ENCODE results near the gene ZMIZ1.

ZMIZ1 gene

DNA sequence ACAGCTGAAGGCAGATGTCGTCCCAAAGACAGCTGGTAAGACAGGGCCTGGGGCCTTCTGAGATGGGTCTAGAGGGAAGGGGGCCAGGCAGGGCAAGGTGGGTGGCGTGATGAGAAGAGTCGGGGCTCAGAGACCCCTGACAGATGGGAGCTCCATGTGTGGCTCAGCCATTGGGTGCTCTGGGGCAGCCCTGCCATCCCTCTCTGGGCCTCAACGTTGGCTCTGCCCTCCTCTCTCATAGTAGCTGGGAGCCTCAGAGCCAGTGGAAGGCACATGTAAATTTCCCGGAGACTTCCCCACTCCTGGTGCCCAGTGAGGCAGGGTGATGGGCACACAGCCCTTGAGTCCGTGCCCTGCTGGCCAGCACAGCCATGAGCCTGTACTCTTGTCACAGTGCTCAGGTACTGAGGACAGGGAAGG lies 280.3 kb downstream of the ZMIZ1 start:
- no peak for DNase-seq

DNA sequence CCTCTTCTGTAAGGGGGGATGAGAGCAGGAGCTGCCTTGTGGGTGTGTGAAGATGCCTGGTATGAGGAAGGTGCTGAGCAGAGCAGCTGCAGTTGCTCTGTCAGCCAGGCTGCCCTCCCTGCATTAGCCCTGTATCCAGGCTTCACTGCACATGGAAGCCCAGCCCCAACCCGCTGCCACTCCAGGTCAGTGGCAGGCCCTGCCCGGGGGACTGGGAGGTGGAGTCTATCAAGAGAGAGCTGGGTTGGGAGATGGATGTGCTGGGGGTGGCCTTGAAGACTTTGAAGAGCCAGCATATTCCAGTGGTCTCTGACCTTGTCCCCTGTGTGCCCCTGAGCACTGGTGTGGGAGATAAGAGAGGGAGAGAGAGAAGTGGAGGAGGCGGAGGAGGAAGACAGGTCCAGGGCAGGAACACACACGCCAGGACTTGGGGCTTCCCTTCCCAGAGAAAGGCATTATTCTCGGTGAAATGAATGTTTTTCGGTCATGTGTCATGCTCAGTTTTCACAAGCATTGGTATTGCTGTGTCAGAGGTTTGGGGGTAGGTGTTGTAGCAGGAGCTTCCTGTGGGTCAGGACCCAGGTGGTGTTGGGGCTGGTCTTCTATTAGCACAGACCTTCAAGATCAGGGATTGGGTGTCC lies 281.1 kb downstream of the ZMIZ1 start:
- no peak for DNase-seq

DNA sequence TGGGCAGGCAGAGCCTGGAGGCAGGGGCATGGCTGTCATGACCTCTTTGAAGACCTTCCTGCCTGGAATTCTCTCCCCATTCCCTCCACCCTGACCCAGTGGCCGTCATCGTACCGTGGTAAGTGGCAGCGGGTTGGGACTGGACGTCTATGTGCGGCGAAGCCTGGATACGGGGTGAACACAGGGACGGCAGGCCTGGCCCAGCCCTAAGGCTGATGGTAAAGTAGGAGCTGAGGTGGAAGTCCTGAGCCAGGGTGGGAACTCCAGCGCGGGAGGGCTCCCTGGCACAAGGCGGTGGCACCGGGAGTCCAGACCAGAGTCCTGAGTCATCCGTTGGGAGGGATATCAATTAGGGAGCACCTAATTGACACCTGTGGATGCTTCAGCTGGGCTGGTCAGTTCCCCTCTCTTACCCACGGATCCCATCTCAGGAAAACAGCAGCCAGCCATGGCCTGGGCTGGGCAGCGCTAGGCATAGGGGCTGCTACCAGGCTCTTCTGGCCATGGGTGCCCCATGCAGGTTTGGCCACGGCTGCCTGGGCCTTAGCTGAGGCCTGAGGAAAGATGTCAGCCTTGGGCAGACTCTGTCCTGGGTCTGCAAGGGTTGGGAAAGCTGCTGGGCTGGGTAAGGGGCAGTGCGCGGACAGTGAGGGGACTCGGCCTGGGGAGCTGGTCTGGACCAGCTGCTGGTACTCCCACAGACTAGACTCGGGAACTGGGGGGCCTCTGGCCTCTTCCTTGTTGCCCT lies 281.8 kb downstream of the ZMIZ1 start:
- DNase-seq = no peak

DNA sequence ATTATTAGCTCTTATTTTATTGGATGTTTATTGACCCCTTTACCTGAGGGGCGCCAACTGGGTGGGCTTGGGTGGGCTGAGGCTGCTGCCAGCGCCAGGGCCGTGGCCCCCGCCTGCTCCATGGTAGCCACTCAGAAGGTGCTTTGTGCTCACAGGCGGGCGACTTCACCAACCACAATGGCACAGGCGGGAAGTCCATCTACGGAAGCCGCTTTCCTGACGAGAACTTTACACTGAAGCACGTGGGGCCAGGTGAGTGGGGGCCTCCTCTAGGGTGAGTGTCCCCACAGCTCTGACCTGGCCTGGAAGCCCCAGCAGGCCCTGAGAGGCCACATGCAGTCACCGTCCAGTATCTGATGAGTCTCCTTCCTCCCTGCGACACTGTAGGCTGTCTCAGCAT lies 282.6 kb downstream of the ZMIZ1 start:
- no peak for DNase-seq

DNA sequence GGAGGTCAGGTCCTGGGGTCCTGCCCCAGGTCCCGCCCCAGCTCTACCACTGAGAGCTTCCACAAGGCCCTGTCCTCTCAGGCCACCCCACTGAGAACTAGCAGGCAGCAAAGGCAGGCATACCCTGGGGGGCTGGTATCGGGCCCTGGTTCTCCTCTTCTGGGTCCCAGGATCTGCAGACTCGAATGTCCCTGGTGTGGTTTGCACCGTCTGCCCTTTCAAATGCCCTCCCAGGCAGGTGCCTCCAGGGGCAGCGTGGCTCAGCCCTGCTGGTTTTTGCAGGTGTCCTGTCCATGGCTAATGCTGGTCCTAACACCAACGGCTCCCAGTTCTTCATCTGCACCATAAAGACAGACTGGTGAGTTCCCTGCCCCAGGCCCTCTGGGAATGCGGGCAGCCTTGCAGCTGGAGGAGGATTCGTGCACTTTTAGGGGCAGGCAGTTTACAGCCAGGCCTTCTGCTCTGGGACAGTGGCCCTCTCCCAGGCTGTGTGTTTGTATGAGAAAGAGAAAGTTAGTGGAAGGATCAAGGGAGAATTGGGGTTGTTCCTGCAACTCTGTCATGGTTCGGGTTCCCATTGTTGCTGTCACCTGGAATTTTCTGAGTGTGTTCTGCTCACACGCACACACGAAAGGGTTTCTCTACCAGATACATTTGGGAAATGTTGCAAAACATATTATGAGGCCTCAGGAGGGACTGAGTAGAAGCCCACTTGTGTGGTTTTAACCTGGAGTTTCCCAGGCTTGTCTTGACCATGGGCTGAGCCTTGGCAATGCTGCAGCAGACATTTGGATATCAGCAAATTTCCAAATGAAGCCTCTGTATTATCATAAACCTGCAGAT lies 283.5 kb downstream of the ZMIZ1 start:
- no peak for DNase-seq

DNA sequence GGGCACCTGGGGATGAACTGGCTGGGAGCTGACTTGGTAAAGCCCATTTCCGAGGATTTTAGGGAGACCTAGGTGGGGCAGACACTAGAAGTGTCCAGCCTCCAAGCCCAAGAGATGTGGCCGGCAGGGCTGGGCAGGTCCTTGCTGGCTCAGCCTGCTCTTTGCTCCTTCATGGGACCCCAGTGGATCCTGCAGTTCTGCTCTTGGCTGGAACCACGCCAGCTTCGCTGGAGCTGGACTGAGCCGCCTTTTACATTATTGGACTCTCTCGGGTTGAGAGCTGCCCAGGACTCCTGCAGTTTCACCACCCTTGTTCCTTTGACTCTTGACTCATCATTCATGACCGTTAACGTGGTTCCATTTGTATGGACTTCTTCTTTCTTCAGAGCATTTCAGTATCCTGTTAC lies 284.2 kb downstream of the ZMIZ1 start:
- no peak for DNase-seq

DNA sequence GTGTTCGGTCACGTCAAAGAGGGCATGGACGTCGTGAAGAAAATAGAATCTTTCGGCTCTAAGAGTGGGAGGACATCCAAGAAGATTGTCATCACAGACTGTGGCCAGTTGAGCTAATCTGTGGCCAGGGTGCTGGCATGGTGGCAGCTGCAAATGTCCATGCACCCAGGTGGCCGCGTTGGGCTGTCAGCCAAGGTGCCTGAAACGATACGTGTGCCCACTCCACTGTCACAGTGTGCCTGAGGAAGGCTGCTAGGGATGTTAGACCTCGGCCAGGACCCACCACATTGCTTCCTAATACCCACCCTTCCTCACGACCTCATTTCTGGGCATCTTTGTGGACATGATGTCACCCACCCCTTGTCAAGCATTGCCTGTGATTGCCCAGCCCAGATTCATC lies 285.0 kb downstream of the ZMIZ1 start:
- DNase-seq = no peak

DNA sequence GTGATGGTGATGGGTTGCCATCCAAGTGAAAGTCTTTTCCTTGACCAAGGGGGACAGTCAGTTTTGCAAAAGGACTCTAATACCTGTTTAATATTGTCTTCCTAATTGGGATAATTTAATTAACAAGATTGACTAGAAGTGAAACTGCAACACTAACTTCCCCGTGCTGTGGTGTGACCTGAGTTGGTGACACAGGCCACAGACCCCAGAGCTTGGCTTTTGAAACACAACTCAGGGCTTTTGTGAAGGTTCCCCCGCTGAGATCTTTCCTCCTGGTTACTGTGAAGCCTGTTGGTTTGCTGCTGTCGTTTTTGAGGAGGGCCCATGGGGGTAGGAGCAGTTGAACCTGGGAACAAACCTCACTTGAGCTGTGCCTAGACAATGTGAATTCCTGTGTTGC lies 285.4 kb downstream of the ZMIZ1 start:
- DNase-seq = no peak

DNA sequence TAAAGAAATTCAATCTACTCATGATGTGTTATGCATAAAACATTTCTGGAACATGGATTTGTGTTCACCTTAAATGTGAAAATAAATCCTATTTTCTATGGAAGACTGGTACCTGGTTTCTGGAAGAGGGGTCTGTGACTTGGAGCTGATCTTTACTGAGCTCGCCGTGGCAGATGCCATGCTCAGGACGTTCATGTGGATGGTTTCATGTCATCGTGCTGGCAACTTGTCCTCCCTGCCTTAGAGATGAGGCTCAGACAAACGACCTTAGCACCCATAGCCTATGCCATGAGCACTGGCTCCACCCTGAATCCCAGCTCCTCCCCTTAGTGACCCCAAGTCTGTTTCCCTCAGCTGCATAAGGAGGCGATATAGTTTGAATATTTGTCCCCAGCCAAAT lies 285.8 kb downstream of the ZMIZ1 start:
- no peak for DNase-seq

DNA sequence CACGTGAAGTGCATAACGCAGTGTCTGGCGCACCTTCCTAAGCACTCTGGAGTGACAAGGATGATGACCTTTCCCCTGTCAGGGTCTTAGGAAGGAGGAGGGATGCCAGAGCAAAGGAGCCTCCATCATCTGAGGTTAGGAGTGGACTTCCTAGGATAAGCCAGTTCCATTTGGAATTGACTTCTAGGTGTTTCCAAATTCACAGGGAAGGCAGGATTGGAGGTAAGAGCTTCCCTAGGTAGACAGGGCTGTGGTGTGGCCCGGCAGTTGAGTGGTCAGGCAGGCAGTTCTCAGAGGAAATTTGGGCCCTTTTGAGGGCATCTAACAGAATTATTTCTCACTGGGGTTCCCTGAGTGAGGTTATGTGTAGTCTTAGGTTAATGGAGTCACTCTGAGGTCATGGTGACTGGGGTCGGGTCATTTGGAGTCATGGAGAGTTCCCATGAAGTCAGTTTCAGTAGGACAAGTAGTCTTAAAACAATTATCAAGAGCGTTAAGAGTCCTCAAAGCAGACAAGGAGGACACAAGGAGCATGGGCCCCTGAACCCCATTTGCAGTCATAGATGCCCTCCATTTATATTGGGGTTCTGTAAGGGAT lies 286.8 kb downstream of the ZMIZ1 start:
- no peak for DNase-seq

DNA sequence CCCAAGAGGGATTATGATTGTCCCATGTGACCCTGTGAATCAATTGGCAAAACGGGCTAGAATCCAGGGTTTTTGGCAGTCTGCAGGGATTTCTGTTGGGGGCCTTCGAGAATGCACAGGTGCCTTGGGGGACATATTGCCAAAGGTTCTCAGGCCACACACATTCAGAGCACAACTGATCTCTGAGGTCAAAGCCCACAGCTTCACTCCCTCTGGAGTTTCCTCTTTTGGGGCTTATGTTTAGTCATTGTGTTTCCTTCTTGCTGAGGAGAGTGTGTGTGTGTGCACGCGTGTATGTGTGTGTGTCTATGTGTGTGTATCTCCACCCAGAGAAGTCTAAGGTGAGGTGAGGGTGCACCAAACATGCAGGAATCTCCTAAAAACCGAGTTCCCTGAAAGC lies 287.3 kb downstream of the ZMIZ1 start:
- no peak for DNase-seq

DNA sequence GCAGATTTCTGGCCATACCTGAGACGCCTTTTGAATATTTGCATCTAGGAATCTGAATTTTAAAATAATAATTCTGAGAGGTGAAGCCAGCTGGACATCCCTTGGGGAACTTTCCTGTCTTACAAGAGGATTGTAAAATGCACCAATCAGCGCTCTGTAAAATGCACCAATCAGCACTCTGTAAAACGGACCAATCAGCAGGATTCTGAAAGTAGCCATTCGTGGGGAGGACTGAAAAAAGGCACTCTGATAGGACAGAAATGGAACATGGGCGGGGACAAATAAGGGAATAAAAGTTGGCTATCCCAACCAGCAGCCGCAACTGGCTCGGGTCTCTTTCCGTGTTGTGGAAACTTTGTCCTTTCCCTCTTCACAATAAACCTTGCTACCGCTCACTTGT lies 288.4 kb downstream of the ZMIZ1 start:
- no peak for DNase-seq

DNA sequence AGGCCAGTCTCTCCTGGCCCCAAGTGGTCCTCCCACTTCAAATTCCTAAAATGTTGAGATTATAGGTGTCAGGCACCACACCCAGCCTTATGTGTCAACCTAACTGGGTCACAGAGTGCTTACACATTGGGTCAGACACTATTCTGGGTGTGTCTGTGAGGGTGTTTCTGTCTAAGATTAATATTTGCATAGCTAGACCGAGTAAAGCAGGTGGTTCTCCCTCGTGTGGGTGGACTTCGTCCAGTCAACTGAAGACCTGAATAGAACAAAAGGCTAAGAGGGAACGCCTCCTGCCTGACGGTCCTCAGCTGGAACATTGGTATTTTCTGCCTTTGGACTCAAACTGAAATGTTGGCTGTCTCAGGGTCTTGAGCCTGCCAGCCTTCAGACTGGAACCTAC lies 290.0 kb downstream of the ZMIZ1 start:
- no peak for DNase-seq

DNA sequence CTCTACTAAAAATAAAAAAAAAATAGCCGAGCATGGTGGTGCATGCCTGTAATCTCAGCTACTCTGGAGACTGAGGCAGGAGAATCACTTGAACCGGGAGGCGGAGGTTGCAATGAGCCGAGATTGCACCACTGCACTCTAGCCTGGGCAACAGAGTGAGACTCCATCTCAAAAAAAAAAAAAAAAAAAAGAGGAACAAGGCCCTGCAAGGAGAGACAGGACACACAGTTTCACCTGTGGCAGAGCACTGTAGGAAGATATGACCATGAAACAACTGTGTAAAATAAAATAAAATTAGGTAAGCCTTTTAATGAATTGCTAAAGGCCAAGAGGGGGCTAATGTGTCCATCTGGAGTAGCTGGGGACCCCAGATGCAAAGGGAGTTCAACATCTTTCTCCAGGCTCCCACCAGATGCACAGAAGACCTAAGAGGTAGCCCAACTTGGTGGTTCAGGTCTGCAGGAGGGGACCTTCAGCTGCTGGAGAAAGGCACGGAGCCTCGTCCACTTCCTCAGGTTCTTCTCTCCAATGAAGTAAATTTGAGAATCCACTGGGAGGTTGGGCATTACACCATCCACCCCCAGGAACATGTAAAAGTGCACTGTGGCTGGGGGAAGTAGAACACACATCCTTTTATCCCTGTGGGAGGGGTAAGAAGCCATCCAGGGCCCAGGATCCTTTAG lies 291.2 kb downstream of the ZMIZ1 start:
- no peak for DNase-seq

DNA sequence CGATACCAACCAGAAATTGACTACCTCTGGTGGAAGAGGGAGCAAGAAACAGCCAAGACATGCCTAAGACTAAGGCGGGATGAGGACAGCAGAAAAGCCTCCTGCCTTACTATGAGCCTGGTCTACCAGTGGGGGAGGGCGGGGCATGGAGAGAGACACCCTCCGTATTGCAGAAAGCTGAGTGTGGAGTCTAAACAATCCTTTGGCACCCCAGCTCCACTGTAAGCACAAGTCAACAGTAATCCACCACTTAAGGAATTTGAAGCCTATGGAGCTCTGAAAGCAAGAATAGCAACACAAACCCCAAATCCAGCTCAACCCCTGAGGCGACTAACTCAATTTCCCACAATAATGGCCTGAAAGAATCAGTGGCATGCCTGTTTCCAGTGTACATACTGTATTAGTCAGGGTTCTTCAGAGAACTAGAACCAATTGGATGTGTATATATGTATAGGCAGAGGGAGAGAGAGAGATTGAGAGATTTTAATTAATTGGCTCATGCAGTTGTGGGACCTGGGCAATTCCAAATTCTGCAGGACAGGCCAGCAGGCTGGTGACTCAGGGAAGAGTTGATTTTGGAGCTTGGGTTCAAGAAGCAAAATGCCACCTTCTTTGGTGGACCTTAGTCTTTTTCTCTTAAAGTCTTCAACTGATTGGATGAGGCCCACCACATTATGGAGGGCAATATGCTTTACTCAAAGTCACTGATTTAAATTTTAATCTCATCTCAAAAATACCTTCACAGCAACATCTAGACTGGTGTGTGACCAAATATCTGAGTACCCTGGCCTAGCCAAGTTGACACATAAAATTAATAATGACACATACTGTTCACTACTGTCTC lies 292.0 kb downstream of the ZMIZ1 start:
- DNase-seq = peak; percentile 28

DNA sequence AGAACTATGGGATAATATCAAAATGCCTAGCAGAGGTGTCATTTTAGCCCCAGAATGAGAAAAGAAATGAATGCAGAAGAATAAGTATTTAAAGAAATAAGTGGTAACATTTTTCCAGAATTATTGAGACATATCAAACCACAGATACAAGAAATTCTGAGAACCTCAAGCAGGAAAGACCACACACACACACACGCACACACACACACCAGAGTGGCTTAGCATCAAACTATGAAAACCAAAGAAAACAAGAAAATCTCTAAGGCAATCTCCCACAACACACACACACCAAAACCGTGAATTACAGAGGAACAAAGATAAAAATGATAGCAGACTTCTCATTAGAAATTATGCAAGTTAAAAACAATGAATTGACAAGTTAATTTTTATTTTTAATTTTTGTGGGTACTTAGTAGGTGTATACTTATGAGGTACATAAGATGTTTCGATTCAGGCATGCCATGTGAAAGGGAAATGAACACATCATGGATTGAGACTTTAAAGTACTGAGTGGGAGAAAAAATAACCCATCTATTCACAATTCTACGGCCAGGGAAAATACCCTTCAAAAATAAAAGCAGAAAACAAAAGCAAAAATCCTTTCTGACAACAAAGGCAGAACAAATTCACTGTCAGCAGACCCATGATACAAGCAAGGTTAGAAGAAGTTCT lies 293.1 kb downstream of the ZMIZ1 start:
- DNase-seq = no peak
